ENCODE results near the gene LGALS9C.
"Not testable (repeated sequence)": the region's sequence is repeated elsewhere in the genome, so short reads cannot be mapped to it uniquely, and the experiment has no call there.

- not testable (repeated sequence) for TF ChIP-seq ETV6, ZNF671, AR (CRISPR knock-in tag; IDR thresholded peaks at IDR 0.05)
Observed at GRCh38 chr17:18488622-18489021, 12.0 kb downstream of the LGALS9C start.
